ENCODE results near the gene ACVRL1. TPM values are rescaled to one million over a fixed set of nuclear protein-coding genes. Genes with fewer than 3 reads are reported as not detected.
A peak's percentile ranks its signal among the peaks of the same experiment; 100 is the strongest.

Gene ACVRL1
- total and polyA plus RNA-seq, 9 donors, result 51.5 to 65.0 (median 54.8) TPM

GRCh38 chr12:51897181-51897580, 10.1 kb upstream of the ACVRL1 start:
- DNase-seq, result peak; percentile 49
- no peaks in the 10 kb centered on the region for H3K9me3 ChIP-seq (replicated peaks; ENCODE audit: control insufficient read depth, low read depth, low read length)
- 47% methylated on average over 6 of the region's 8 CpGs for WGBS (ENCODE audit: insufficient coverage)
- H3K4me3 ChIP-seq (ENCODE audit: low read length), result no peak overlapping the region
- H3K27me3 ChIP-seq (ENCODE audit: control insufficient read depth, insufficient read depth, low read length), result peaks cover 2% of the 10 kb centered on the region
- peak overlapping the region; percentile 5 for H3K27ac ChIP-seq (ENCODE audit: low read length)
- H3K4me1 ChIP-seq (ENCODE audit: control insufficient read depth, insufficient read depth, low read length), result peaks cover 30% of the 10 kb centered on the region
- H3K36me3 ChIP-seq (ENCODE audit: control insufficient read depth, insufficient read depth, low read length), result no peaks in the 10 kb centered on the region

GRCh38 chr12:51898506-51898905, 8.8 kb upstream of the ACVRL1 start:
- H3K27me3 ChIP-seq (ENCODE audit: control insufficient read depth, insufficient read depth, low read length), result peaks cover 2% of the 10 kb centered on the region
- H3K4me1 ChIP-seq (ENCODE audit: control insufficient read depth, insufficient read depth, low read length), result peaks cover 30% of the 10 kb centered on the region
- no peaks in the 10 kb centered on the region for H3K9me3 ChIP-seq (replicated peaks; ENCODE audit: control insufficient read depth, low read depth, low read length)
- DNase-seq, result no peak
- no peak overlapping the region for H3K4me3 ChIP-seq (ENCODE audit: low read length)
- no peaks in the 10 kb centered on the region for H3K36me3 ChIP-seq (ENCODE audit: control insufficient read depth, insufficient read depth, low read length)
- H3K27ac ChIP-seq (ENCODE audit: low read length), result no peak overlapping the region
- no CpG with 5 or more reads among the region's 2 CpGs for WGBS (ENCODE audit: insufficient coverage)

GRCh38 chr12:51898937-51899336, 8.4 kb upstream of the ACVRL1 start:
- WGBS (ENCODE audit: insufficient coverage), result 43% methylated on average over 5 of the region's 9 CpGs
- Histone ChIP-seq H3K27ac (ENCODE audit: low read length) (no peak overlapping the region), H3K9me3 (replicated peaks; ENCODE audit: control insufficient read depth, low read depth, low read length) (no peaks in the 10 kb centered on the region), H3K36me3 (ENCODE audit: control insufficient read depth, insufficient read depth, low read length) (no peaks in the 10 kb centered on the region), H3K4me1 (ENCODE audit: control insufficient read depth, insufficient read depth, low read length) (peaks cover 30% of the 10 kb centered on the region), H3K27me3 (ENCODE audit: control insufficient read depth, insufficient read depth, low read length) (peaks cover 2% of the 10 kb centered on the region), H3K4me3 (ENCODE audit: low read length) (no peak overlapping the region)
- DNase-seq, result no peak

- Histone ChIP-seq H3K27me3 (ENCODE audit: control insufficient read depth, insufficient read depth, low read length) (peaks cover 2% of the 10 kb centered on the region), H3K4me3 (ENCODE audit: low read length) (no peak overlapping the region), H3K4me1 (ENCODE audit: control insufficient read depth, insufficient read depth, low read length) (peaks cover 33% of the 10 kb centered on the region), H3K36me3 (ENCODE audit: control insufficient read depth, insufficient read depth, low read length) (no peaks in the 10 kb centered on the region), H3K9me3 (replicated peaks; ENCODE audit: control insufficient read depth, low read depth, low read length) (no peaks in the 10 kb centered on the region), H3K27ac (ENCODE audit: low read length) (no peak overlapping the region)
- 97% methylated on average over 43 of the region's 43 CpGs for WGBS (ENCODE audit: insufficient coverage)
- no peak for DNase-seq
These were observed 6.9 kb upstream of the ACVRL1 start for GRCh38 chr12:51900323-51900889.

GRCh38 chr12:51901121-51901817, 6.0 kb upstream of the ACVRL1 start:
- peaks cover 2% of the 10 kb centered on the region for H3K27me3 ChIP-seq (ENCODE audit: control insufficient read depth, insufficient read depth, low read length)
- no peak overlapping the region for H3K27ac ChIP-seq (ENCODE audit: low read length)
- WGBS (ENCODE audit: insufficient coverage), result 97% methylated on average over 7 of the region's 14 CpGs
- H3K36me3 ChIP-seq (ENCODE audit: control insufficient read depth, insufficient read depth, low read length), result no peaks in the 10 kb centered on the region
- H3K4me1 ChIP-seq (ENCODE audit: control insufficient read depth, insufficient read depth, low read length), result peaks cover 34% of the 10 kb centered on the region
- no peak overlapping the region for H3K4me3 ChIP-seq (ENCODE audit: low read length)
- DNase-seq, result no peak
- no peaks in the 10 kb centered on the region for H3K9me3 ChIP-seq (replicated peaks; ENCODE audit: control insufficient read depth, low read depth, low read length)

GRCh38 chr12:51901881-51902280, 5.4 kb upstream of the ACVRL1 start:
- H3K4me1 ChIP-seq (ENCODE audit: control insufficient read depth, insufficient read depth, low read length), result peaks cover 34% of the 10 kb centered on the region
- H3K4me3 ChIP-seq (ENCODE audit: low read length), result no peak overlapping the region
- 93% methylated on average over 6 of the region's 11 CpGs for WGBS (ENCODE audit: insufficient coverage)
- H3K36me3 ChIP-seq (ENCODE audit: control insufficient read depth, insufficient read depth, low read length), result no peaks in the 10 kb centered on the region
- H3K9me3 ChIP-seq (replicated peaks; ENCODE audit: control insufficient read depth, low read depth, low read length), result no peaks in the 10 kb centered on the region
- peaks cover 2% of the 10 kb centered on the region for H3K27me3 ChIP-seq (ENCODE audit: control insufficient read depth, insufficient read depth, low read length)
- DNase-seq, result no peak
- H3K27ac ChIP-seq (ENCODE audit: low read length), result no peak overlapping the region

- Histone ChIP-seq H3K27ac (ENCODE audit: low read length) (peak overlapping the region; percentile 93), H3K36me3 (ENCODE audit: control insufficient read depth, insufficient read depth, low read length) (peaks cover 4% of the 10 kb centered on the region), H3K27me3 (ENCODE audit: control insufficient read depth, insufficient read depth, low read length) (peaks cover 2% of the 10 kb centered on the region), H3K4me1 (ENCODE audit: control insufficient read depth, insufficient read depth, low read length) (peaks cover 47% of the 10 kb centered on the region), H3K9me3 (replicated peaks; ENCODE audit: control insufficient read depth, low read depth, low read length) (no peaks in the 10 kb centered on the region), H3K4me3 (ENCODE audit: low read length) (no peak overlapping the region)
- peak; percentile 87 for DNase-seq
These were observed 2.3 kb upstream of the ACVRL1 start for GRCh38 chr12:51904951-51905470.

- peak; percentile 98 for DNase-seq
- H3K27me3 ChIP-seq (ENCODE audit: control insufficient read depth, insufficient read depth, low read length), result peaks cover 2% of the 10 kb centered on the region
- peaks cover 54% of the 10 kb centered on the region for H3K4me1 ChIP-seq (ENCODE audit: control insufficient read depth, insufficient read depth, low read length)
- H3K27ac ChIP-seq (ENCODE audit: low read length), result peak overlapping the region; percentile 93
- H3K4me3 ChIP-seq (ENCODE audit: low read length), result no peak overlapping the region
- H3K9me3 ChIP-seq (replicated peaks; ENCODE audit: control insufficient read depth, low read depth, low read length), result no peaks in the 10 kb centered on the region
- 22% methylated on average over 12 of the region's 18 CpGs for WGBS (ENCODE audit: insufficient coverage)
- peaks cover 4% of the 10 kb centered on the region for H3K36me3 ChIP-seq (ENCODE audit: control insufficient read depth, insufficient read depth, low read length)
These were observed 1.6 kb upstream of the ACVRL1 start for GRCh38 chr12:51905471-51906429.

- DNase-seq, result peak; percentile 73
- H3K27ac ChIP-seq (ENCODE audit: low read length), result peak overlapping the region; percentile 93
- peak overlapping the region; percentile 61 for H3K4me3 ChIP-seq (ENCODE audit: low read length)
- H3K36me3 ChIP-seq (ENCODE audit: control insufficient read depth, insufficient read depth, low read length), result peaks cover 8% of the 10 kb centered on the region
- 7% methylated on average over 10 of the region's 23 CpGs for WGBS (ENCODE audit: insufficient coverage)
- H3K27me3 ChIP-seq (ENCODE audit: control insufficient read depth, insufficient read depth, low read length), result no peaks in the 10 kb centered on the region
- H3K4me1 ChIP-seq (ENCODE audit: control insufficient read depth, insufficient read depth, low read length), result peaks cover 62% of the 10 kb centered on the region
- H3K9me3 ChIP-seq (replicated peaks; ENCODE audit: control insufficient read depth, low read depth, low read length), result no peaks in the 10 kb centered on the region
These were observed 748 bp upstream of the ACVRL1 start for GRCh38 chr12:51906430-51907082.
